Naive B cell (primary cell): ENCODE measurements around the gene RPL21. TPM values are rescaled to one million over a fixed set of nuclear protein-coding genes. Genes with fewer than 3 reads are reported as not detected.
"Not testable (repeated sequence)": the region's sequence is repeated elsewhere in the genome, so short reads cannot be mapped to it uniquely, and the experiment has no call there.

ENCODE experiments used
- ATAC-seq, 2 donors: fragments of 150-1000 bp; cut with Tn5 transposase; 2 replicates each; pipeline ENCODE4 v1.10.0; 2021; ENCODE audit warnings: low read depth in 2 of 2, mild to moderate bottlenecking in 2 of 2, moderate library complexity in 2 of 2
- DNase-seq: peaks from one replicate; pipeline ENCODE4 v3.0.0; 2022
- H3K27ac Mint-ChIP-seq, 6 donors: one replicate each; pipeline ENCODE4 v1.8.0; 2020 to 2022; ENCODE audit warnings: mild to moderate bottlenecking in 6 of 6, mixed read lengths in 6 of 6, moderate library complexity in 5 of 6, inconsistent platforms in 2 of 6
- H3K27me3 Mint-ChIP-seq, 3 donors: one replicate each; pipeline ENCODE4 v1.8.0; 2021 to 2022; ENCODE audit warnings: mixed read lengths in 3 of 3, mild to moderate bottlenecking in 1 of 3
- H3K36me3 Mint-ChIP-seq, 2 donors: one replicate each; pipeline ENCODE4 v1.8.0; 2020 to 2022; ENCODE audit warnings: mixed read lengths in 2 of 2, inconsistent platforms in 1 of 2, mild to moderate bottlenecking in 1 of 2
- H3K4me1 Mint-ChIP-seq, 3 donors: one replicate each; pipeline ENCODE4 v1.8.0; 2020 to 2022; ENCODE audit warnings: mixed read lengths in 3 of 3, inconsistent platforms in 1 of 3, mild to moderate bottlenecking in 1 of 3, moderate library complexity in 1 of 3
- H3K4me3 Mint-ChIP-seq, 8 donors: one replicate each; pipeline ENCODE4 v1.8.0; 2020 to 2022; ENCODE audit warnings: mild to moderate bottlenecking in 8 of 8, mixed read lengths in 8 of 8, moderate library complexity in 8 of 8, inconsistent platforms in 2 of 8
- H3K9me3 Mint-ChIP-seq, 7 donors: one replicate each; pipeline ENCODE4 v1.8.0; 2020 to 2022; ENCODE audit warnings: mixed read lengths in 7 of 7, mild to moderate bottlenecking in 5 of 7, inconsistent platforms in 2 of 7, moderate library complexity in 1 of 7
- polyA plus RNA-seq, 6 donors: library from polyadenylated mRNA; unstranded; fragments of 300-500 nt; fragmentation: Illumina TruSeq; gene quantifications; one replicate each; pipeline ENCODE4 v1.2.3, GENCODE V29; 2021; ENCODE audit warnings: low read depth in 6 of 6

RPL21 gene
- polyA plus RNA-seq, 6 donors from 2014 or later = 5,049 to 7,554 (median 6,763) TPM

GRCh38 chr13:27280009-27280656 is 28.8 kb downstream of the RPL21 start:
- Mint-ChIP-seq H3K27me3 (no peaks in the 10 kb centered on the region), H3K27ac (no peak overlapping the region)

GRCh38 chr13:27280841-27281240 is 29.5 kb downstream of the RPL21 start:
- Mint-ChIP-seq H3K27me3 (peaks cover 4 to 6% (median 5%) of the 10 kb centered on the region in 3 donors), H3K4me3 (no peak overlapping the region), H3K9me3 (no peaks in the 10 kb centered on the region), H3K4me1 (peaks cover 8 to 15% (median 15%) of the 10 kb centered on the region in 3 donors), H3K36me3 (no peaks in the 10 kb centered on the region), H3K27ac (no peak overlapping the region)
- DNase-seq (no peak), ATAC-seq (no peak)

More at GRCh38 chr13:27280009-27280656, 28.8 kb downstream of the RPL21 start:
- Mint-ChIP-seq H3K4me1 (peaks cover 8 to 15% (median 10%) of the 10 kb centered on the region in 3 donors), H3K4me3 (no peak overlapping the region), H3K9me3 (no peaks in the 10 kb centered on the region), H3K36me3 (no peaks in the 10 kb centered on the region)
- ATAC-seq (no peak), DNase-seq (no peak)

- Mint-ChIP-seq H3K4me3 (no peak overlapping the region), H3K9me3 (no peaks in the 10 kb centered on the region), H3K4me1 (peaks cover 8 to 16% (median 15%) of the 10 kb centered on the region in 3 donors), H3K36me3 (no peaks in the 10 kb centered on the region), H3K27me3 (peaks cover 5 to 8% (median 5%) of the 10 kb centered on the region in 3 donors), H3K27ac (peak overlapping the region in 1 of 6 donors; percentile 39)
- no peak for DNase-seq
- ATAC-seq = no peak
These were observed 30.1 kb downstream of the RPL21 start for GRCh38 chr13:27281420-27281819.

GRCh38 chr13:27283906-27284493 is 32.6 kb downstream of the RPL21 start:
- peak overlapping the region in 1 of 6 donors; percentile 81 for H3K27ac Mint-ChIP-seq
- ATAC-seq (peak; percentile 78 to 84), DNase-seq (peak; percentile 35)
- H3K4me3 Mint-ChIP-seq = peak overlapping the region in 1 of 8 donors; percentile 9
- no peaks in the 10 kb centered on the region for H3K36me3 Mint-ChIP-seq
- peaks cover 5 to 8% (median 5%) of the 10 kb centered on the region in 3 donors for H3K27me3 Mint-ChIP-seq
- H3K4me1 Mint-ChIP-seq = peaks cover 8 to 16% (median 14%) of the 10 kb centered on the region in 3 donors
- H3K9me3 Mint-ChIP-seq = no peaks in the 10 kb centered on the region

- no peaks in the 10 kb centered on the region for H3K9me3 Mint-ChIP-seq
- no peaks in the 10 kb centered on the region for H3K36me3 Mint-ChIP-seq
- ATAC-seq (no peak), DNase-seq (no peak)
- peaks cover 13 to 25% (median 18%) of the 10 kb centered on the region in 3 donors for H3K4me1 Mint-ChIP-seq
- H3K27ac Mint-ChIP-seq = no peak overlapping the region
- peaks cover 5 to 8% (median 5%) of the 10 kb centered on the region in 3 donors for H3K27me3 Mint-ChIP-seq
- no peak overlapping the region for H3K4me3 Mint-ChIP-seq
These were observed 37.0 kb downstream of the RPL21 start for GRCh38 chr13:27288392-27288791.

GRCh38 chr13:27289011-27289665 is 37.8 kb downstream of the RPL21 start:
- Mint-ChIP-seq H3K27ac (no peak overlapping the region), H3K4me1 (peaks cover 16 to 27% (median 21%) of the 10 kb centered on the region in 3 donors), H3K9me3 (no peaks in the 10 kb centered on the region), H3K36me3 (no peaks in the 10 kb centered on the region), H3K4me3 (no peak overlapping the region), H3K27me3 (peaks cover 5 to 8% (median 5%) of the 10 kb centered on the region in 3 donors)
- no peak for DNase-seq
- no peak for ATAC-seq

GRCh38 chr13:27290715-27291114 is 39.4 kb downstream of the RPL21 start:
- DNase-seq (no peak), ATAC-seq (no peak)
- H3K9me3 Mint-ChIP-seq = no peaks in the 10 kb centered on the region
- peaks cover 1 to 4% (median 2%) of the 10 kb centered on the region in 3 donors for H3K27me3 Mint-ChIP-seq
- H3K4me3 Mint-ChIP-seq = no peak overlapping the region
- H3K36me3 Mint-ChIP-seq = no peaks in the 10 kb centered on the region
- H3K4me1 Mint-ChIP-seq = peaks cover 19 to 32% (median 22%) of the 10 kb centered on the region in 3 donors
- no peak overlapping the region for H3K27ac Mint-ChIP-seq

- Mint-ChIP-seq H3K27ac (peak overlapping the region in 2 of 6 donors; percentile 38 to 44), H3K4me1 (peaks cover 19 to 32% (median 20%) of the 10 kb centered on the region in 3 donors)
- not testable (repeated sequence) for H3K9me3 Mint-ChIP-seq, ATAC-seq, H3K36me3 Mint-ChIP-seq, H3K27me3 Mint-ChIP-seq, DNase-seq, H3K4me3 Mint-ChIP-seq
These were observed 40.6 kb downstream of the RPL21 start for GRCh38 chr13:27291967-27292366.

GRCh38 chr13:27293076-27293691 is 41.8 kb downstream of the RPL21 start:
- peaks cover 0 to 5% (median 4%) of the 10 kb centered on the region in 3 donors for H3K27me3 Mint-ChIP-seq
- DNase-seq = no peak
- peak overlapping the region in 7 of 8 donors; percentile 3 to 58 (median 44) for H3K4me3 Mint-ChIP-seq
- H3K27ac Mint-ChIP-seq = peak overlapping the region in 5 of 6 donors; percentile 59 to 95 (median 75)
- H3K9me3 Mint-ChIP-seq = no peaks in the 10 kb centered on the region
- peak in 1 of 2 donors; percentile 37 for ATAC-seq
- no peaks in the 10 kb centered on the region for H3K36me3 Mint-ChIP-seq
- peaks cover 19 to 32% (median 20%) of the 10 kb centered on the region in 3 donors for H3K4me1 Mint-ChIP-seq

GRCh38 chr13:27293873-27294515 is 42.6 kb downstream of the RPL21 start:
- H3K36me3 Mint-ChIP-seq = no peaks in the 10 kb centered on the region
- DNase-seq (no peak), ATAC-seq (peak; percentile 47 to 65)
- H3K27me3 Mint-ChIP-seq = peaks cover 0 to 7% (median 6%) of the 10 kb centered on the region in 3 donors
- H3K27ac Mint-ChIP-seq = peak overlapping the region in 5 of 6 donors; percentile 11 to 95 (median 59)
- no peaks in the 10 kb centered on the region for H3K9me3 Mint-ChIP-seq
- H3K4me3 Mint-ChIP-seq = peak overlapping the region in 5 of 8 donors; percentile 3 to 80 (median 57)
- H3K4me1 Mint-ChIP-seq = peaks cover 19 to 32% (median 20%) of the 10 kb centered on the region in 3 donors

GRCh38 chr13:27295096-27295495 is 43.7 kb downstream of the RPL21 start:
- peaks cover 7 to 13% (median 12%) of the 10 kb centered on the region in 3 donors for H3K27me3 Mint-ChIP-seq
- H3K4me3 Mint-ChIP-seq = peak overlapping the region in 1 of 8 donors; percentile 16
- H3K27ac Mint-ChIP-seq = peak overlapping the region in 1 of 6 donors; percentile 91
- no peaks in the 10 kb centered on the region for H3K36me3 Mint-ChIP-seq
- no peak for DNase-seq
- no peak for ATAC-seq
- H3K4me1 Mint-ChIP-seq = peaks cover 19 to 30% (median 20%) of the 10 kb centered on the region in 3 donors
- no peaks in the 10 kb centered on the region for H3K9me3 Mint-ChIP-seq

GRCh38 chr13:27295660-27296059 is 44.3 kb downstream of the RPL21 start:
- no peaks in the 10 kb centered on the region for H3K9me3 Mint-ChIP-seq
- H3K4me3 Mint-ChIP-seq = no peak overlapping the region
- no peaks in the 10 kb centered on the region for H3K36me3 Mint-ChIP-seq
- no peak overlapping the region for H3K27ac Mint-ChIP-seq
- DNase-seq (no peak), ATAC-seq (no peak)
- H3K27me3 Mint-ChIP-seq = peaks cover 7 to 13% (median 12%) of the 10 kb centered on the region in 3 donors
- peaks cover 19 to 30% (median 20%) of the 10 kb centered on the region in 3 donors for H3K4me1 Mint-ChIP-seq

- Mint-ChIP-seq H3K27me3 (peaks cover 7 to 13% (median 12%) of the 10 kb centered on the region in 3 donors), H3K9me3 (no peaks in the 10 kb centered on the region), H3K4me1 (peaks cover 19 to 30% (median 20%) of the 10 kb centered on the region in 3 donors), H3K36me3 (no peaks in the 10 kb centered on the region), H3K4me3 (no peak overlapping the region), H3K27ac (peak overlapping the region in 1 of 6 donors; percentile 76)
- DNase-seq = no peak
- no peak for ATAC-seq
These were observed 45.1 kb downstream of the RPL21 start for GRCh38 chr13:27296496-27296895.
